ENCODE data around the gene HCFC2. TPM values are rescaled to one million over a fixed set of nuclear protein-coding genes. Genes with fewer than 3 reads are reported as not detected.

Gene HCFC2
- total RNA-seq, 1 experiment from 2014 or later: 9.4 TPM

DNA sequence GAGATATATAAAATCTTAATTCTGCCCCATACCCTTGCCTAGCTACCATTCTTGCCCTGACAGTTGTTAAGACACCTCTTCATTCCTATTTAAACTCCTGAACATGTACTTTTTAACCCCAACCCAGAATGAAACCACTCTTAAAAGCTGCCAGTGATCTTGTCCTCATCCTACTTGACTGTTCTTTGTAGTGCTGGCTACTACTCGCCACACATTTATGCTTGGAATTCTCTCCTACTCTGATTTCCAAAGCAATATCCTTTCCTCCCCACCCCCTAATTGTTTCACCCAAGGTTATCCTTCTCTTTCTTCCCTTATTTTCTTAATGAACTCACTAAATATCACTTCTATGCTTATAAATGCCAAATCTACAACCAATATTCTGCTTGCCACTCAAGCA lies 69.5 kb downstream of the HCFC2 start:
- no peak overlapping the region for H3K27ac Mint-ChIP-seq (ENCODE audit: unreplicated experiment)
- DNase-seq: no peak
- CTCF ChIA-PET: no interaction called here
- H3K4me3 Mint-ChIP-seq (ENCODE audit: low read depth, unreplicated experiment): no peak overlapping the region
- H3K9me3 Mint-ChIP-seq (ENCODE audit: low read depth, unreplicated experiment): no peaks in the 10 kb centered on the region
- intact Hi-C loops (cut with micrococcal nuclease; ENCODE audit: unreplicated experiment): no loop called here
- BruUV-seq (replicated peaks): no TSS peak
- TF ChIP-seq CTCF (IDR thresholded peaks at IDR 0.05; ENCODE audit: unreplicated experiment): no peak
- H3K36me3 Mint-ChIP-seq (ENCODE audit: insufficient read depth, unreplicated experiment): peaks cover 10% of the 10 kb centered on the region
- no peaks in the 10 kb centered on the region for H3K4me1 Mint-ChIP-seq (ENCODE audit: low read depth, unreplicated experiment)
- no peaks in the 10 kb centered on the region for H3K27me3 Mint-ChIP-seq (ENCODE audit: unreplicated experiment)

- no peak for DNase-seq
- intact Hi-C loops (cut with micrococcal nuclease; ENCODE audit: unreplicated experiment): no loop called here
- no peak overlapping the region for H3K27ac Mint-ChIP-seq (ENCODE audit: unreplicated experiment)
- CTCF ChIA-PET: no interaction called here
- H3K4me3 Mint-ChIP-seq (ENCODE audit: low read depth, unreplicated experiment): no peak overlapping the region
- TF ChIP-seq CTCF (IDR thresholded peaks at IDR 0.05; ENCODE audit: unreplicated experiment): no peak
- H3K9me3 Mint-ChIP-seq (ENCODE audit: low read depth, unreplicated experiment): no peaks in the 10 kb centered on the region
- no TSS peak for BruUV-seq (replicated peaks)
- no peaks in the 10 kb centered on the region for H3K4me1 Mint-ChIP-seq (ENCODE audit: low read depth, unreplicated experiment)
- H3K27me3 Mint-ChIP-seq (ENCODE audit: unreplicated experiment): no peaks in the 10 kb centered on the region
- peaks cover 5% of the 10 kb centered on the region for H3K36me3 Mint-ChIP-seq (ENCODE audit: insufficient read depth, unreplicated experiment)
Observed at GRCh38 chr12:104134882-104135281, 70.6 kb downstream of the HCFC2 start.

DNA sequence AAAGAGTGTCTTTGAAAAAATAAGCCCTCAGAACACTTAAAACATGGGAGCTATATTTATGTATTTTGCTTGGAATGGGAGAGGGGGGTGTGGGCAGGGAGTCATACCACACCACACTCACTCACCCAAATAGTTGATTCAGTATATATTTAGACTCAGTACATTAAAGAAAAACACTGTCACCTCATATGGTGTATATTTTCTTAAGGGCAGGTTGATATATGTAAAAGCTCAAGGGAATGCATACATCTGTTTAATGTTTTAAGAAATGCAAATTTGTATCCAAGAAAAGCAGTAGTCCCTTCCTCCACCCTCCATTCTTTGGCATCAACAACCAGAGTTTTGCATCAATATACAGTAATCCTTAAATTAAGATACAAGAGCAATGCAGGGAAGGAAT lies 72.2 kb downstream of the HCFC2 start:
- H3K36me3 Mint-ChIP-seq (ENCODE audit: insufficient read depth, unreplicated experiment): peaks cover 5% of the 10 kb centered on the region
- peaks cover 5% of the 10 kb centered on the region for H3K27me3 Mint-ChIP-seq (ENCODE audit: unreplicated experiment)
- H3K4me3 Mint-ChIP-seq (ENCODE audit: low read depth, unreplicated experiment): peak overlapping the region; percentile 62
- no peak for TF ChIP-seq CTCF (IDR thresholded peaks at IDR 0.05; ENCODE audit: unreplicated experiment)
- CTCF ChIA-PET: no interaction called here
- TSS peak; percentile 64 for BruUV-seq (replicated peaks)
- H3K9me3 Mint-ChIP-seq (ENCODE audit: low read depth, unreplicated experiment): no peaks in the 10 kb centered on the region
- intact Hi-C loops (cut with micrococcal nuclease; ENCODE audit: unreplicated experiment): no loop called here
- no peak for DNase-seq
- no peak overlapping the region for H3K27ac Mint-ChIP-seq (ENCODE audit: unreplicated experiment)
- no peaks in the 10 kb centered on the region for H3K4me1 Mint-ChIP-seq (ENCODE audit: low read depth, unreplicated experiment)

DNA sequence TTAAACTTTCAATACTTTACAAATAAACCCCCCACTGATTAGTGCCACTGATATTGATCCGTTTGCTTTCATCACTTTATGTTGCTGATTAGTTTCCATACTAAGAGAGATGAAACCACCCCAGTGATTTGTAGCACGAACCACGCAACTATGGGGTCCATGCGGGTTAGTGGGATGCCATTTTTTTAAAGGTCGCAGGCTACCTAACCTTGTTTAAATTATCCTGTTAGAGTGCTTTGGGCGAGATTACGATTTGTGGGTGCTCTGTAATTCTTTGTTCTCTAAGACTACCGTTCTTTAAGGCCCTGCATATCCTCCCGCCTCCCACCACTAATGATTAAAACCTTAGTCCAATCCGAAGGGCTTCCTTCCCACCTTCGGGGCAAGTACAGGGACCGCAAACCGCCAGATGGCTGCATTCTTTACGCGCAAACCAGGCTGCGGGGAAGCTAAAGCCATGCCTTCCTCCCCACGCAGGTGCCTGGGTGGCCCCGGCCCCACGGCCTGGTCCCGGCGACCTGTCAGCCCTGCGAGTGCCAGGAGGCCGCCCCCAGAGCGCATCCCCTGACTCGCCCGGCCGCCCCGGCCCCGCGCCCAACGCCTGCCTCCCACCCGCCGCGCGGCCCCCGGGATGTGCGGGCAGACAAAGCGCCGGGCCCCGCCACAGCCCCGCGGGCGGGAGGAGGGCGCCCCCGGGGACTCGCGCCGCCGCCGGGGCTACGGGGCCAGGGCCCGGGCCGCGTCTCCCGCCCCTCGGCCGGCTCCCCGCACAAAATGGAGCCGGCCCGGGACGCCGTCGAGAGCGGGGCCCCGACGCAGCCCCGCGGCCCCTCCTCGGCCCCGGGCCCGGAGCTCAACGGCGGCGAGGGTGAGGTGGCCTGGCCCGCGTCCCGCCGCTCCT lies 72.9 kb downstream of the HCFC2 start:
- CTCF ChIA-PET: interaction anchor here (0.6 to 1.7 kb wide), 4 partner anchors 16 to 172 kb away, joined by 3 to 5 read pairs (median 4); partner anchors contain the start of gene TDG

More for the DNA sequence above, 72.9 kb downstream of the HCFC2 start:
- Mint-ChIP-seq H3K36me3 (ENCODE audit: insufficient read depth, unreplicated experiment) (peaks cover 5% of the 10 kb centered on the region), H3K4me3 (ENCODE audit: low read depth, unreplicated experiment) (peak overlapping the region; percentile 62), H3K27ac (ENCODE audit: unreplicated experiment) (no peak overlapping the region), H3K9me3 (ENCODE audit: low read depth, unreplicated experiment) (no peaks in the 10 kb centered on the region), H3K4me1 (ENCODE audit: low read depth, unreplicated experiment) (no peaks in the 10 kb centered on the region), H3K27me3 (ENCODE audit: unreplicated experiment) (peaks cover 11% of the 10 kb centered on the region)
- no peak for TF ChIP-seq CTCF (IDR thresholded peaks at IDR 0.05; ENCODE audit: unreplicated experiment)
- BruUV-seq (replicated peaks): no TSS peak
- DNase-seq: peak; percentile 46
- intact Hi-C loops (cut with micrococcal nuclease; ENCODE audit: unreplicated experiment): no loop called here

Data from Calu3 (cell line).